GM12892 (cell line): ENCODE data around the gene CDH4.

Experiments
- POLR2A ChIP-seq: IDR thresholded peaks from 2 replicates; pipeline ENCODE4 v1.6.1; 2011; ENCODE audit warnings: low read depth, low read length, control low read depth
- POLR2AphosphoS5 ChIP-seq: IDR thresholded peaks from 2 replicates; pipeline ENCODE4 v1.6.1; 2011; ENCODE audit warnings: low read depth, low read length, control low read depth

- TF ChIP-seq POLR2AphosphoS5 (no peak), POLR2A (no peak)
Observed at GRCh38 chr20:61811166-61811565, 559.1 kb downstream of the CDH4 start.
